ENCODE data around the gene GPC3. TPM values are rescaled to one million over a fixed set of nuclear protein-coding genes. Genes with fewer than 3 reads are reported as not detected.
A peak's percentile ranks its signal among the peaks of the same experiment; 100 is the strongest.

The GPC3 gene
- total RNA-seq, 4 donors from 2014 or later: 8.4 to 28.2 (median 20.4) TPM

GRCh38 chrX:133989490-133989889 is 4.1 kb upstream of the GPC3 start:
- H3K27ac ChIP-seq: no peak overlapping the region
- TF ChIP-seq POLR2A (IDR thresholded peaks at IDR 0.05) (no peak), CTCF (IDR thresholded peaks at IDR 0.05) (no peak)
- H3K4me3 ChIP-seq (replicated peaks in 1 of 3): no peak overlapping the region
- H3K36me3 ChIP-seq: no peaks in the 10 kb centered on the region
- intact Hi-C loops (cut with DNase I): no loop called here
- H3K4me1 ChIP-seq: peaks cover 0 to 4% of the 10 kb centered on the region in 2 donors
- no peaks in the 10 kb centered on the region for H3K27me3 ChIP-seq
- 73 to 80% methylated on average over 5 to 6 of the region's 6 CpGs for WGBS, 2 donors
- no peak for DNase-seq
- no peaks in the 10 kb centered on the region for H3K9me3 ChIP-seq

- 75 to 83% methylated on average over 5 of the region's 5 CpGs for WGBS, 2 donors
Observed at GRCh38 chrX:133988010-133988409, 2.6 kb upstream of the GPC3 start.

DNA sequence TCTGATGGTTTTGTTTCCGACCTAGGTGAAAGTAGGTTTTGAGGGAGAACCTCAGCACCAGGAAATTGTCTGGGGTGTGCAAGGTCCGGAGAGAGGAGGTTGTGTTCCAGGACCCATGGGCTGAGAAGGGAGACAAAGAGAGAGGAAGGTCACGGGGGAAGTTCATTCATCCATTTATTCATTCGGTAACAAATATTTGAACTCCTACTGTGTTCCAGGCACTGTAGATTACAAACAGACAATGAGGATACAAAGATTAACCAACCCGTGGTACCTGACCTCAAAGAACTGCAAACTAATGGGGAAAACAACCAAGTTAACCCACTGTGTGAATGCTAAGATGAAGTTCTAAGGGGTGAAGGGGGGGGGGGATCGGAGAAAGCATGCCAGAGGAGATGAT is 1.8 kb upstream of the GPC3 start:
- Histone ChIP-seq H3K4me1 (peaks cover 0 to 4% of the 10 kb centered on the region in 2 donors), H3K9me3 (no peaks in the 10 kb centered on the region), H3K27ac (no peak overlapping the region), H3K4me3 (replicated peaks in 1 of 3) (no peak overlapping the region), H3K27me3 (peaks cover 4% of the 10 kb centered on the region), H3K36me3 (no peaks in the 10 kb centered on the region)
- 59 to 64% methylated on average over 6 of the region's 6 CpGs for WGBS, 2 donors
- intact Hi-C loops (cut with DNase I): no loop called here
- TF ChIP-seq CTCF (IDR thresholded peaks at IDR 0.05) (no peak), POLR2A (IDR thresholded peaks at IDR 0.05) (no peak)
- no peak for DNase-seq

More at GRCh38 chrX:133988010-133988409, 2.6 kb upstream of the GPC3 start:
- Histone ChIP-seq H3K9me3 (no peaks in the 10 kb centered on the region), H3K27me3 (peaks cover 4% of the 10 kb centered on the region), H3K27ac (no peak overlapping the region), H3K4me3 (replicated peaks in 1 of 3) (no peak overlapping the region), H3K4me1 (peaks cover 0 to 4% of the 10 kb centered on the region in 2 donors), H3K36me3 (no peaks in the 10 kb centered on the region)
- intact Hi-C loops (cut with DNase I): no loop called here
- DNase-seq: no peak
- TF ChIP-seq POLR2A (IDR thresholded peaks at IDR 0.05): no peak
- TF ChIP-seq CTCF (IDR thresholded peaks at IDR 0.05): no peak

DNA sequence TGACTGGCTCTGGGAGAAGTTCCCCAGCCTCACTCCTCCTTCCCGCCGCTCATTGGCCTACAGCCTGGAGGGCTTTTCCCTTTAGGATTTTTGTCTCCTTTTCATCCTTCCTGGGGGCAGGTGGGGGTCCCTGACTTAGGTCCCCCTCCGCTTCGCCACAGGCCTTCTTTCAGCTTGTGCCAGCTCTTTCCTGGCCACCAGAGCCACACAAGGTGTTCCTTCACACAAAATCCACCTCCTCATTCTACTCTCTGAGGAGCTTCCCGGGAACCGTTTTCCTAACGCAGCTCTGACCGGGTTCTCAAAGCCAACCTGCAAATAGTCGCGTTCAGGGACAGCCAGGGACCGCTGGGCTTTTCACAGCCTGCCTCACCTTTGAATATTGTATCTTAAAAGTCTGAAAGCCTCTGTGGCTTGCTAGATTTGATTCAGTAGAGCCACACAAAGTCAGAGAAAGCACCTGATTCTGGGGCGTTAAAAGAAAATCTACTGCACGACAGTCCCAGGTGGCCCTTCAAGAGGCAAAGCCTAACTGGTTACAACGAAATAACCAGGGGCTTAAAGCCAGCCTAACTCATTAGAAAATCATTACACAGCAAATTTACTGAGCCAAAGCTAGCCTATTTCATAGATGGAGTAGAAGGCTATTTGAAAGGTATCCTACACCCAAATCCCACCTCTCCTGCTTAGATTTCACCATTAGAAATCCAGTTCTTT is 731 bp upstream of the GPC3 start:
- TF ChIP-seq CTCF (IDR thresholded peaks at IDR 0.05): no peak

DNA sequence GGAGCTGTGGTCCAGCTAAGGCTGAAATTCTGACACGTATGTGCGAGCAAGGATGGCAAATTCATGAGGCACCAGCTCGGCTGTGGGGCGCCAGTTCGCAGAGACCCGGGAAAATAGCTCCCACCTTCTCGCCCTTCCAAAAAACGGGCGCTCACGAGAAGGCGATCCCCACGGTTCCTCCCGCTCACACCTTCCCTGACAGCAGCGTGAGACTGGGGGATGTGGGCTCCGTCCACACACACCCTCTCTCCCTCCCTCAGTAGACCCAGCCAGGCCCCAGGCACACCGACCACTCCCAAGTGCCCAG is 584 bp downstream of the GPC3 start:
- intact Hi-C loops (cut with DNase I): no loop called here
- peak overlapping the region in 1 of 3 donors; percentile 12 for H3K4me3 ChIP-seq (replicated peaks in 1 of 3)
- peaks cover 4% of the 10 kb centered on the region for H3K27me3 ChIP-seq
- no peak for DNase-seq
- 4% methylated on average over 5 of the region's 16 CpGs; no CpG with 5 or more reads in 1 of the 2 donors for WGBS, 2 donors
- H3K4me1 ChIP-seq: peaks cover 0 to 4% of the 10 kb centered on the region in 2 donors
- H3K36me3 ChIP-seq: no peaks in the 10 kb centered on the region
- no peaks in the 10 kb centered on the region for H3K9me3 ChIP-seq
- H3K27ac ChIP-seq: no peak overlapping the region
- TF ChIP-seq CTCF (IDR thresholded peaks at IDR 0.05) (no peak), POLR2A (IDR thresholded peaks at IDR 0.05) (no peak)

More for the DNA sequence above, 731 bp upstream of the GPC3 start:
- H3K36me3 ChIP-seq: no peaks in the 10 kb centered on the region
- WGBS, 2 donors: 5 to 11% methylated on average over 9 to 13 of the region's 14 CpGs
- H3K4me3 ChIP-seq (replicated peaks in 1 of 3): no peak overlapping the region
- peaks cover 0 to 4% of the 10 kb centered on the region in 2 donors for H3K4me1 ChIP-seq
- H3K9me3 ChIP-seq: no peaks in the 10 kb centered on the region
- DNase-seq: no peak
- peaks cover 4% of the 10 kb centered on the region for H3K27me3 ChIP-seq
- intact Hi-C loops (cut with DNase I): no loop called here
- H3K27ac ChIP-seq: no peak overlapping the region

Measured in thyroid gland (tissue), 4 donors.